ENCODE measurements around the gene PDE11A. TPM values are rescaled to one million over a fixed set of nuclear protein-coding genes. Genes with fewer than 3 reads are reported as not detected.

The PDE11A gene
- total RNA-seq, 1 donor from 2014 or later = not detected

GRCh38 chr2:177998996-177999395 is 73.6 kb downstream of the PDE11A start:
- Mint-ChIP-seq H3K36me3 (ENCODE audit: low read depth) (no peaks in the 10 kb centered on the region), H3K27me3 (peaks cover 4% of the 10 kb centered on the region), H3K4me3 (no peak overlapping the region), H3K4me1 (no peaks in the 10 kb centered on the region), H3K27ac (no peak overlapping the region), H3K9me3 (no peaks in the 10 kb centered on the region)
- DNase-seq (no peak), ATAC-seq (ENCODE audit: low read depth) (no peak)
- no peak for TF ChIP-seq CTCF (IDR thresholded peaks at IDR 0.05)
- intact Hi-C loops (cut with micrococcal nuclease) = no loop called here
- POLR2A ChIA-PET = no interaction called here
- CTCF ChIA-PET = no interaction called here

GRCh38 chr2:177998006-177998405 is 74.6 kb downstream of the PDE11A start:
- ChIA-PET POLR2A (no interaction called here), CTCF (no interaction called here)
- no peak for DNase-seq
- no peaks in the 10 kb centered on the region for H3K9me3 Mint-ChIP-seq
- no peaks in the 10 kb centered on the region for H3K4me1 Mint-ChIP-seq
- H3K27ac Mint-ChIP-seq = no peak overlapping the region
- H3K27me3 Mint-ChIP-seq = peaks cover 4% of the 10 kb centered on the region
- no peak for ATAC-seq (ENCODE audit: low read depth)
- intact Hi-C loops (cut with micrococcal nuclease) = no loop called here
- no peak overlapping the region for H3K4me3 Mint-ChIP-seq
- no peak for TF ChIP-seq CTCF (IDR thresholded peaks at IDR 0.05)
- H3K36me3 Mint-ChIP-seq (ENCODE audit: low read depth) = no peaks in the 10 kb centered on the region

GRCh38 chr2:177992992-177993391 is 79.6 kb downstream of the PDE11A start:
- POLR2A ChIA-PET = no interaction called here
- intact Hi-C loops (cut with micrococcal nuclease) = no loop called here
- H3K9me3 Mint-ChIP-seq = no peaks in the 10 kb centered on the region
- CTCF ChIA-PET = interaction anchor here (1.2 kb wide), 1 partner anchor 9 kb away, joined by 6 read pairs; no protein-coding TSS in a partner anchor
- ATAC-seq (ENCODE audit: low read depth) (no peak), DNase-seq (no peak)
- peaks cover 1% of the 10 kb centered on the region for H3K27me3 Mint-ChIP-seq
- no peak for TF ChIP-seq CTCF (IDR thresholded peaks at IDR 0.05)
- H3K27ac Mint-ChIP-seq = no peak overlapping the region
- no peaks in the 10 kb centered on the region for H3K36me3 Mint-ChIP-seq (ENCODE audit: low read depth)
- no peak overlapping the region for H3K4me3 Mint-ChIP-seq
- H3K4me1 Mint-ChIP-seq = no peaks in the 10 kb centered on the region

- Mint-ChIP-seq H3K27me3 (no peaks in the 10 kb centered on the region), H3K4me3 (no peak overlapping the region), H3K27ac (no peak overlapping the region), H3K4me1 (no peaks in the 10 kb centered on the region), H3K9me3 (no peaks in the 10 kb centered on the region), H3K36me3 (ENCODE audit: low read depth) (no peaks in the 10 kb centered on the region)
- ChIA-PET POLR2A (no interaction called here), CTCF (no interaction called here)
- ATAC-seq (ENCODE audit: low read depth) (no peak), DNase-seq (no peak)
- no peak for TF ChIP-seq CTCF (IDR thresholded peaks at IDR 0.05)
- intact Hi-C loops (cut with micrococcal nuclease) = no loop called here
Measured at GRCh38 chr2:177989029-177989885, 83.3 kb downstream of the PDE11A start.

GRCh38 chr2:177984749-177985148 is 87.8 kb downstream of the PDE11A start:
- Mint-ChIP-seq H3K36me3 (ENCODE audit: low read depth) (no peaks in the 10 kb centered on the region), H3K9me3 (no peaks in the 10 kb centered on the region), H3K27ac (no peak overlapping the region), H3K4me1 (no peaks in the 10 kb centered on the region), H3K4me3 (no peak overlapping the region), H3K27me3 (no peaks in the 10 kb centered on the region)
- ChIA-PET POLR2A (no interaction called here), CTCF (interaction anchor here (1.7 kb wide), 1 partner anchor 8 kb away, joined by 6 read pairs; no protein-coding TSS in a partner anchor)
- ATAC-seq (ENCODE audit: low read depth) = no peak
- no peak for DNase-seq
- TF ChIP-seq CTCF (IDR thresholded peaks at IDR 0.05) = no peak
- intact Hi-C loops (cut with micrococcal nuclease) = no loop called here
